HepG2 (cell line): ENCODE results near the gene SLC38A2. TPM values are rescaled to one million over a fixed set of nuclear protein-coding genes. Genes with fewer than 3 reads are reported as not detected.

Experiments
- ATAC-seq: fragments of 200-7000 bp; cut with Tn5 transposase; 3 replicates; pipeline ENCODE4 v1.9.1; 2020; ENCODE audit warnings: mild to moderate bottlenecking, moderate library complexity
- BruUV-seq: library from RNA; stranded (reverse); fragments of 400-500 nt; replicated peaks from 2 replicates; lab custom pipeline; 2021; lab: Mats Ljungman, UMichigan
- CTCF ChIA-PET: fragments of 300-600 bp; formaldehyde crosslinking; extraction: SDS; loops from one replicate; lab custom pipeline; 2021; ENCODE audit warnings: low total read pairs, inconsistent platforms, low intra/inter-chr PET ratio; lab: Yijun Ruan, JAX
- POLR2A ChIA-PET: fragments of 350-600 bp; sonication (Branson Sonifier 250); formaldehyde crosslinking; loops from one replicate; lab custom pipeline; 2020; ENCODE audit warnings: antibody characterized with exemption, inconsistent platforms; lab: Yijun Ruan, JAX
- DNase-seq: peaks from one replicate; pipeline ENCODE4 v3.0.0-alpha.2; 2015; ENCODE audit warnings: low spot score
- FAIRE-seq: peaks from 3 replicates; lab custom pipeline; 2011; peaks lifted over from hg19 to GRCh38; lab: Jason Lieb, UNC
- H2AFZ ChIP-seq: one replicate; pipeline ENCODE4 v1.6.1; 2011; ENCODE audit warnings: low read length, inconsistent platforms
- H3K27ac ChIP-seq: fragments of 300-600 bp; 3 replicates; pipeline ENCODE4 v1.8.0; 2011; ENCODE audit warnings: mixed run types, mild to moderate bottlenecking, mixed read lengths, low read length, inconsistent platforms; ENCODE audit not compliant: insufficient read depth; ENCODE audit errors: extremely low read length
- H3K27me3 ChIP-seq, 2 experiments: fragments of 200-600 bp in 1 of 2; 2 replicates in 1 of 2; 3 replicates in 1 of 2; pipeline versions ENCODE4 v1.6.0 to v1.8.0; 2011; ENCODE audit warnings: low read length in 2 of 2, mild to moderate bottlenecking in 2 of 2, moderate library complexity in 2 of 2, inconsistent platforms in 1 of 2; ENCODE audit not compliant: insufficient read depth in 2 of 2, control insufficient read depth in 1 of 2
- H3K36me3 ChIP-seq, 2 experiments: fragments of 200-600 bp in 1 of 2; replicated peaks in 1 of 2; 2 replicates in 1 of 2; 3 replicates in 1 of 2; pipeline versions ENCODE4 v1.5.1 to v1.8.0; 2011; ENCODE audit warnings: low read length in 2 of 2, inconsistent platforms in 1 of 2; ENCODE audit not compliant: insufficient read depth in 2 of 2, control insufficient read depth in 1 of 2
- H3K4me1 ChIP-seq: 2 replicates; pipeline ENCODE4 v1.5.1; 2012; ENCODE audit warnings: low read length, inconsistent platforms; ENCODE audit not compliant: insufficient read depth
- H3K4me2 ChIP-seq: 2 replicates; pipeline ENCODE4 v1.6.0; 2011; ENCODE audit warnings: low read depth, low read length, inconsistent platforms
- H3K4me3 ChIP-seq, 3 experiments: fragments of 200-600 bp in 1 of 3; sonication (generic), shearing (Covaris generic) in 1 of 3; replicated peaks in 1 of 3; 2 replicates each; pipeline ENCODE4 v1.5.1; 2011 to 2016; ENCODE audit warnings: low read length in 3 of 3, inconsistent platforms in 2 of 3, low read depth in 2 of 3, mild to moderate bottlenecking in 2 of 3, control low read depth in 1 of 3, mixed read lengths in 1 of 3; ENCODE audit not compliant: insufficient read depth in 1 of 3
- H3K79me2 ChIP-seq: one replicate; pipeline ENCODE4 v1.6.1; 2011; ENCODE audit warnings: low read length, inconsistent platforms; ENCODE audit not compliant: insufficient read depth
- H3K9ac ChIP-seq: 2 replicates; pipeline ENCODE4 v1.6.0; 2011; ENCODE audit warnings: mild to moderate bottlenecking, low read depth, low read length, inconsistent platforms; ENCODE audit not compliant: insufficient read depth
- H3K9me3 ChIP-seq: 2 replicates; pipeline ENCODE4 v1.5.1; 2012; ENCODE audit warnings: mild to moderate bottlenecking, low read length
- H4K20me1 ChIP-seq: 2 replicates; pipeline ENCODE4 v1.6.0; 2011; ENCODE audit warnings: inconsistent platforms, mild to moderate bottlenecking, low read length, moderate library complexity; ENCODE audit not compliant: insufficient read depth
- CHCHD3 ChIP-seq: sonication (generic); formaldehyde crosslinking; IDR thresholded peaks from 2 replicates; pipeline ENCODE4 v1.8.0; 2022; ENCODE audit warnings: mild to moderate bottlenecking, missing genetic modification reagents, moderate library complexity
- HBP1 ChIP-seq: IDR thresholded peaks from 2 replicates; pipeline ENCODE4 v1.6.1; 2016; ENCODE audit warnings: low read depth, control low read depth
- U2AF2 ChIP-seq: fragments of 200-400 bp; formaldehyde crosslinking; IDR thresholded peaks from 2 replicates; pipeline ENCODE4 v1.6.1; 2017; ENCODE audit warnings: low read depth, mild to moderate bottlenecking, low read length
- ZBTB20 ChIP-seq: sonication (generic); formaldehyde crosslinking; IDR thresholded peaks from 2 replicates; pipeline ENCODE4 v1.8.1; 2023; ENCODE audit warnings: missing genetic modification reagents, low read depth, mild to moderate bottlenecking, borderline replicate concordance
- ZNF12 ChIP-seq: sonication (generic); formaldehyde crosslinking; IDR thresholded peaks from 2 replicates; pipeline ENCODE4 v1.5.0; 2020; ENCODE audit warnings: missing genetic modification reagents
- ZNF20 ChIP-seq: sonication (generic); formaldehyde crosslinking; IDR thresholded peaks from 2 replicates; pipeline ENCODE4 v1.4.0; 2020; ENCODE audit warnings: mild to moderate bottlenecking, moderate library complexity, missing genetic modification reagents
- ZNF235 ChIP-seq: sonication (generic); formaldehyde crosslinking; IDR thresholded peaks from 2 replicates; pipeline ENCODE4 v1.8.1; 2023; ENCODE audit warnings: mild to moderate bottlenecking, missing genetic modification reagents, borderline replicate concordance
- ZNF264 ChIP-seq: sonication (generic); formaldehyde crosslinking; IDR thresholded peaks from 2 replicates; pipeline ENCODE4 v1.4.0; 2020; ENCODE audit warnings: missing genetic modification reagents
- ZNF839 ChIP-seq: sonication (generic); formaldehyde crosslinking; IDR thresholded peaks from 2 replicates; pipeline ENCODE4 v1.4.0; 2020; ENCODE audit warnings: missing genetic modification reagents, mild to moderate bottlenecking, borderline replicate concordance
- WGBS: methylation state at CpG from one replicate; pipeline ENCODE4 v1.1.6; 2017; ENCODE audit warnings: low lambda C conversion rate; 5-methylcytosine and 5-hydroxymethylcytosine counted together
- in situ Hi-C: cut with HindIII; loops from 2 replicates; pipeline ENCODE4 v1.10.0; 2017; ENCODE audit warnings: low pct_unique_long_range_greater_than_20kb; ENCODE audit not compliant: extremely low pct_ligation_motif_present
- intact Hi-C: fragments of 100-400 bp; cut with micrococcal nuclease; formaldehyde crosslinking; loops from one replicate; pipeline ENCODE4 v1.10.0; 2022; ENCODE audit not compliant: unreplicated experiment
- polyA plus RNA-seq, 8 experiments: library from polyadenylated mRNA; depleted of rRNA in 3 of 8; stranded (reverse) in 7 of 8; unstranded in 1 of 8; fragments of >200 nt; fragmentation: Illumina TruSeq in 4 of 8; extraction: Trizol in 4 of 8; gene quantifications; 2 replicates each; pipeline versions ENCODE4 v1.2.1 to v1.2.3, GENCODE V29; 2011 to 2016; ENCODE audit warnings: low read depth in 4 of 8, missing spikeins in 1 of 8, mixed read lengths in 1 of 8; ENCODE audit not compliant: insufficient read depth in 1 of 8
- total RNA-seq, 5 experiments: library from RNA; depleted of rRNA; stranded (reverse); fragments of >200 nt; fragmentation: Illumina TruSeq; extraction: Trizol; gene quantifications; 2 replicates each; pipeline ENCODE4 v1.2.3, GENCODE V29; 2016; ENCODE audit warnings: low read depth in 1 of 5
- TF ChIP-seq, protein P1 (sequence below): sonication (generic); formaldehyde crosslinking; IDR thresholded peaks from 2 replicates; pipeline ENCODE4 v1.5.0; 2020; ENCODE audit warnings: missing genetic modification reagents
- TF ChIP-seq, protein P2 (sequence below): sonication (generic); formaldehyde crosslinking; IDR thresholded peaks from 2 replicates; pipeline ENCODE4 v1.4.0; 2020; ENCODE audit warnings: missing genetic modification reagents, borderline replicate concordance

SLC38A2 gene
- total and polyA plus RNA-seq, 2 of the 13 experiments (the other 11 are each of a cell fraction or from before 2014, with no cell fraction given), result 368 to 880 TPM

- no peaks in the 10 kb centered on the region for H3K4me1 ChIP-seq
- DNase-seq, result no peak
- H3K4me3 ChIP-seq, result no peak overlapping the region
- H3K79me2 ChIP-seq, result no peaks in the 10 kb centered on the region
- no peak overlapping the region for H2AFZ ChIP-seq
- WGBS, result 43% methylated on average over 5 of the region's 5 CpGs
- peaks cover 0 to 3% of the 10 kb centered on the region in 2 experiments; a peak in 1 of 5 replicates for H3K27me3 ChIP-seq
- TF ChIP-seq U2AF2, result no peak
- TF ChIP-seq ZNF264 (CRISPR knock-in tag), result no peak
- TF ChIP-seq ZBTB20 (CRISPR knock-in tag), result no peak
- TF ChIP-seq ZNF235, result no peak
- no peak for TF ChIP-seq HBP1 (CRISPR knock-in tag)
- TF ChIP-seq, protein P1, sequence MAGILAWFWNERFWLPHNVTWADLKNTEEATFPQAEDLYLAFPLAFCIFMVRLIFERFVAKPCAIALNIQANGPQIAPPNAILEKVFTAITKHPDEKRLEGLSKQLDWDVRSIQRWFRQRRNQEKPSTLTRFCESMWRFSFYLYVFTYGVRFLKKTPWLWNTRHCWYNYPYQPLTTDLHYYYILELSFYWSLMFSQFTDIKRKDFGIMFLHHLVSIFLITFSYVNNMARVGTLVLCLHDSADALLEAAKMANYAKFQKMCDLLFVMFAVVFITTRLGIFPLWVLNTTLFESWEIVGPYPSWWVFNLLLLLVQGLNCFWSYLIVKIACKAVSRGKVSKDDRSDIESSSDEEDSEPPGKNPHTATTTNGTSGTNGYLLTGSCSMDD, result no peak
- no peak for TF ChIP-seq CHCHD3
- TF ChIP-seq ZNF12 (CRISPR knock-in tag), result no peak
- TF ChIP-seq ZNF20, result no peak
- TF ChIP-seq, protein P2, sequence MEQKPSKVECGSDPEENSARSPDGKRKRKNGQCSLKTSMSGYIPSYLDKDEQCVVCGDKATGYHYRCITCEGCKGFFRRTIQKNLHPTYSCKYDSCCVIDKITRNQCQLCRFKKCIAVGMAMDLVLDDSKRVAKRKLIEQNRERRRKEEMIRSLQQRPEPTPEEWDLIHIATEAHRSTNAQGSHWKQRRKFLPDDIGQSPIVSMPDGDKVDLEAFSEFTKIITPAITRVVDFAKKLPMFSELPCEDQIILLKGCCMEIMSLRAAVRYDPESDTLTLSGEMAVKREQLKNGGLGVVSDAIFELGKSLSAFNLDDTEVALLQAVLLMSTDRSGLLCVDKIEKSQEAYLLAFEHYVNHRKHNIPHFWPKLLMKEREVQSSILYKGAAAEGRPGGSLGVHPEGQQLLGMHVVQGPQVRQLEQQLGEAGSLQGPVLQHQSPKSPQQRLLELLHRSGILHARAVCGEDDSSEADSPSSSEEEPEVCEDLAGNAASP, result no peak
- no peak for TF ChIP-seq ZNF839 (CRISPR knock-in tag)
- no peak for FAIRE-seq
- no peaks in the 10 kb centered on the region for H3K9me3 ChIP-seq
- no peak overlapping the region for H3K9ac ChIP-seq
- H3K4me2 ChIP-seq, result no peak overlapping the region
- no peak overlapping the region for H3K27ac ChIP-seq
- ATAC-seq, result no peak
- no TSS peak for BruUV-seq
- H4K20me1 ChIP-seq, result no peaks in the 10 kb centered on the region
- intact Hi-C loops, result no loop called here
- ChIA-PET CTCF (no interaction called here), POLR2A (no interaction called here)
- H3K36me3 ChIP-seq, result no peaks in the 10 kb centered on the region
- in situ Hi-C loops, result no loop called here
Measured at GRCh38 chr12:46318037-46318436, 54.5 kb downstream of the SLC38A2 start.

Other genes starting within 250 kb of the SLC38A2 start
- 47.0 and 49.8 TPM in 2 replicates for gene SLC38A1, start 103.7 kb downstream of the SLC38A2 start, total RNA-seq (2016; rRNA removed; fragmentation: Illumina TruSeq; extraction: Trizol)
- 42.0 and 50.6 TPM in 2 replicates for gene SLC38A1, start 103.7 kb downstream of the SLC38A2 start, polyA plus RNA-seq (2011; rRNA removed)